Right lobe of liver (tissue), 4 donors: Measurements from ENCODE around the gene FAM118B.

ENCODE experiments used
- CTCF ChIP-seq, 4 donors: fragments of 200-600 bp in 3 of 4; fragments of 450-650 bp in 1 of 4; IDR thresholded peaks; one replicate each; pipeline versions ENCODE4 v1.5.1 to v1.8.0; 2016 to 2022; ENCODE audit warnings: antibody characterized with exemption in 4 of 4, mild to moderate bottlenecking in 2 of 4
- POLR2A ChIP-seq: fragments of 450-650 bp; IDR thresholded peaks from one replicate; pipeline ENCODE4 v1.6.1; 2017; ENCODE audit warnings: antibody characterized with exemption, mild to moderate bottlenecking
- donor health status: DM: no; HTN: no; CAD: no.
- donor health status: DM: no; HTN: no; CAD: no.
- donor health status: DM: no; HTN: yes; CAD: no.

- TF ChIP-seq CTCF (IDR thresholded peaks at IDR 0.05) = no peak
- no peak for TF ChIP-seq POLR2A
Measured at GRCh38 chr11:126181939-126182730, 29.4 kb upstream of the FAM118B start.
